HCT116 (cell line): Measurements from ENCODE around the gene RIPK3. TPM values are rescaled to one million over a fixed set of nuclear protein-coding genes. Genes with fewer than 3 reads are reported as not detected.

Experiments
- ATAC-seq: fragments of 200-7000 bp; cut with Tn5 transposase; 2 replicates; pipeline ENCODE4 v1.9.1; 2020; ENCODE audit warnings: mild to moderate bottlenecking, moderate library complexity
- BruUV-seq: library from RNA; stranded (reverse); fragments of 400-500 nt; replicated peaks from 2 replicates; lab custom pipeline; 2021; lab: Mats Ljungman, UMichigan
- CTCF ChIA-PET: fragments of 300-600 bp; sonication (Branson Sonifier 250); formaldehyde crosslinking; loops from one replicate; lab custom pipeline; 2021; ENCODE audit warnings: antibody characterized with exemption; lab: Charles Lee
- POLR2A ChIA-PET: fragments of 300-600, 350-600 bp; sonication (Branson Sonifier 250); formaldehyde crosslinking; loops from one replicate; lab custom pipeline; 2021; ENCODE audit warnings: antibody characterized with exemption; lab: Charles Lee
- RAD21 ChIA-PET, 2 experiments: fragments of 300-600 bp; sonication (Branson Sonifier 250); formaldehyde crosslinking; loops; one replicate each; lab custom pipeline; 2023; ENCODE audit warnings: low total read pairs in 2 of 2; ENCODE audit not compliant: uncharacterized antibody in 2 of 2, unreplicated experiment in 2 of 2, low non-redundant PET in 1 of 2; lab: Charles Lee
- DNase-seq: peaks from one replicate; pipeline ENCODE4 v3.0.0-alpha.2; 2010; ENCODE audit warnings: low read depth, low spot score
- H2AFZ ChIP-seq: fragments of 200-600 bp; shearing (Covaris generic), sonication (generic); 2 replicates; pipeline ENCODE4 v1.6.1; 2017; ENCODE audit warnings: low read depth, mixed run types, mixed read lengths, antibody characterized with exemption, low read length; ENCODE audit not compliant: poor library complexity, severe bottlenecking
- H3K27ac ChIP-seq: 2 replicates; pipeline ENCODE4 v1.5.1; 2012; ENCODE audit warnings: low read depth, low read length
- H3K27me3 ChIP-seq: fragments of 200-600 bp; sonication (generic); 2 replicates; pipeline ENCODE4 v1.6.1; 2016; ENCODE audit warnings: mixed run types, low read length, mixed read lengths; ENCODE audit not compliant: insufficient read depth
- H3K36me3 ChIP-seq, 2 experiments: fragments of 200-500 bp in 1 of 2; fragments of 200-600 bp in 1 of 2; sonication (Bioruptor generic) in 1 of 2; sonication (generic) in 1 of 2; 2 replicates each; pipeline versions ENCODE4 v1.5.1 to v1.6.1; 2014 to 2016; ENCODE audit warnings: low read length in 2 of 2, inconsistent platforms in 1 of 2, mixed read lengths in 1 of 2, mixed run types in 1 of 2; ENCODE audit not compliant: insufficient read depth in 2 of 2, control insufficient read depth in 1 of 2
- H3K4me1 ChIP-seq, 2 experiments: fragments of 200-600 bp in 1 of 2; sonication (generic) in 1 of 2; 2 replicates each; pipeline versions ENCODE4 v1.5.1 to v1.6.1; 2012 to 2017; ENCODE audit warnings: low read length in 2 of 2, inconsistent platforms in 1 of 2, mild to moderate bottlenecking in 1 of 2, mixed read lengths in 1 of 2, mixed run types in 1 of 2, moderate library complexity in 1 of 2; ENCODE audit not compliant: insufficient read depth in 2 of 2, control insufficient read depth in 1 of 2
- H3K4me2 ChIP-seq: fragments of 200-600 bp; sonication (generic); 2 replicates; pipeline ENCODE4 v1.6.1; 2017; ENCODE audit warnings: mixed run types, low read length, mixed read lengths
- H3K4me3 ChIP-seq, 2 experiments: fragments of 200-600 bp in 1 of 2; sonication (generic) in 1 of 2; replicated peaks in 1 of 2; 2 replicates each; pipeline ENCODE4 v1.5.1; 2011 to 2016; ENCODE audit warnings: low read length in 2 of 2, control low read depth in 1 of 2, low read depth in 1 of 2, mild to moderate bottlenecking in 1 of 2, mixed read lengths in 1 of 2, mixed run types in 1 of 2
- H3K79me2 ChIP-seq: fragments of 200-600 bp; sonication (generic); 2 replicates; pipeline ENCODE4 v1.6.1; 2017; ENCODE audit warnings: mild to moderate bottlenecking, mixed run types, low read length, moderate library complexity, mixed read lengths; ENCODE audit not compliant: insufficient read depth
- H3K9ac ChIP-seq: fragments of 200-600 bp; sonication (generic); 2 replicates; pipeline ENCODE4 v1.6.1; 2016; ENCODE audit warnings: low read length, mixed read lengths
- H3K9me2 ChIP-seq: fragments of 200-600 bp; sonication (generic), shearing (Covaris generic); 2 replicates; pipeline ENCODE4 v1.6.1; 2017; ENCODE audit warnings: mixed run types, mild to moderate bottlenecking, moderate library complexity; ENCODE audit not compliant: insufficient read depth
- H3K9me3 ChIP-seq, 2 experiments: fragments of 200-500 bp in 1 of 2; fragments of 200-600 bp in 1 of 2; sonication (Bioruptor generic) in 1 of 2; sonication (generic) in 1 of 2; 2 replicates each; pipeline ENCODE4 v1.6.1; 2014 to 2017; ENCODE audit warnings: low read length in 2 of 2, mixed read lengths in 2 of 2, inconsistent platforms in 1 of 2, low read depth in 1 of 2, mild to moderate bottlenecking in 1 of 2, mixed run types in 1 of 2, moderate library complexity in 1 of 2; ENCODE audit not compliant: control insufficient read depth in 1 of 2, insufficient read depth in 1 of 2
- H4K20me1 ChIP-seq: fragments of 200-600 bp; sonication (generic), shearing (Covaris generic); 2 replicates; pipeline ENCODE4 v1.6.1; 2017; ENCODE audit warnings: mixed run types, mild to moderate bottlenecking, moderate library complexity; ENCODE audit not compliant: insufficient read depth
- EGR1 ChIP-seq: IDR thresholded peaks from 2 replicates; pipeline ENCODE4 v1.6.1; 2012; ENCODE audit warnings: low read depth
- EZH2phosphoT487 ChIP-seq: fragments of 200-600 bp; IDR thresholded peaks from 2 replicates; pipeline ENCODE4 v1.6.1; 2018; ENCODE audit warnings: antibody characterized with exemption, borderline replicate concordance
- JUND ChIP-seq: IDR thresholded peaks from 2 replicates; pipeline ENCODE4 v1.6.1; 2012
- RAD21 ChIP-seq: IDR thresholded peaks from 2 replicates; pipeline ENCODE4 v1.6.1; 2012; ENCODE audit warnings: low read depth, mild to moderate bottlenecking
- REST ChIP-seq: IDR thresholded peaks from 2 replicates; pipeline ENCODE4 v1.6.1; 2012; ENCODE audit warnings: low read depth
- SRF ChIP-seq: IDR thresholded peaks from 2 replicates; pipeline ENCODE4 v1.6.1; 2012; ENCODE audit warnings: low read depth
- YY1 ChIP-seq: IDR thresholded peaks from 2 replicates; pipeline ENCODE4 v1.6.1; 2011; ENCODE audit warnings: low read length, low read depth, moderate library complexity, mild to moderate bottlenecking; ENCODE audit not compliant: insufficient replicate concordance; ENCODE audit errors: extremely low read depth
- ZBTB33 ChIP-seq: IDR thresholded peaks from 2 replicates; pipeline ENCODE4 v1.6.1; 2011; ENCODE audit warnings: mild to moderate bottlenecking, low read length, moderate library complexity; ENCODE audit not compliant: insufficient replicate concordance; ENCODE audit errors: extremely low read depth
- ZNF274 ChIP-seq: fragments of 200-500 bp; sonication (Bioruptor generic); IDR thresholded peaks from 2 replicates; pipeline ENCODE4 v1.6.1; 2014; ENCODE audit warnings: mild to moderate bottlenecking, low read depth, low read length, inconsistent platforms
- intact Hi-C: fragments of 100-400 bp; cut with micrococcal nuclease; formaldehyde crosslinking; loops from 2 replicates; pipeline ENCODE4 v1.10.0; 2022
- total RNA-seq: library from RNA; stranded (reverse); gene quantifications from one replicate; pipeline ENCODE4 v1.2.1, GENCODE V29; 2021; ENCODE audit not compliant: unreplicated experiment

Gene RIPK3
- total RNA-seq, 1 experiment from 2014 or later = not detected

GRCh38 chr14:24310265-24310645 is 29.5 kb downstream of the RIPK3 start:
- POLR2A ChIA-PET = no interaction called here
- no peak overlapping the region for H3K9ac ChIP-seq
- intact Hi-C loops = no loop called here
- no peak overlapping the region for H3K27ac ChIP-seq
- no peak overlapping the region for H3K4me3 ChIP-seq
- RAD21 ChIA-PET = no interaction called here
- H3K36me3 ChIP-seq = peaks cover 10 to 15% of the 10 kb centered on the region in 2 experiments; a peak in 3 of 4 replicates
- H3K79me2 ChIP-seq = no peaks in the 10 kb centered on the region
- no peak for TF ChIP-seq ZNF274
- TF ChIP-seq REST = no peak
- TF ChIP-seq EZH2phosphoT487 = no peak
- no peak for TF ChIP-seq SRF
- TF ChIP-seq JUND = no peak
- TF ChIP-seq EGR1 = no peak
- TF ChIP-seq RAD21 = no peak
- no peak for TF ChIP-seq ZBTB33
- no peak for TF ChIP-seq YY1
- H3K27me3 ChIP-seq = no peaks in the 10 kb centered on the region
- H2AFZ ChIP-seq = no peak overlapping the region
- no TSS peak for BruUV-seq
- H3K4me2 ChIP-seq = no peak overlapping the region
- H3K9me2 ChIP-seq = no peaks in the 10 kb centered on the region
- H3K4me1 ChIP-seq = peaks cover 7 to 16% of the 10 kb centered on the region in 2 experiments
- no peak for ATAC-seq
- H3K9me3 ChIP-seq = no peaks in the 10 kb centered on the region
- DNase-seq = no peak
- no peaks in the 10 kb centered on the region for H4K20me1 ChIP-seq
- CTCF ChIA-PET = no interaction called here
